Thyroid gland (tissue), 4 donors: Measurements from ENCODE around the gene CCDC86.

Source experiments
- POLR2A ChIP-seq, 2 donors: fragments of 450-650 bp; IDR thresholded peaks; one replicate each; pipeline ENCODE4 v1.6.1; 2017; ENCODE audit warnings: antibody characterized with exemption in 2 of 2, mild to moderate bottlenecking in 2 of 2, moderate library complexity in 1 of 2
- TF ChIP-seq, protein P1 (sequence below), 6 experiments: fragments of 200-600 bp in 3 of 6; fragments of 450-650 bp in 3 of 6; sonication (generic) in 3 of 6; IDR thresholded peaks; one replicate each; pipeline ENCODE4 v1.5.1; 2016 to 2019; ENCODE audit warnings: antibody characterized with exemption in 6 of 6, mild to moderate bottlenecking in 2 of 6, inconsistent platforms in 1 of 6, moderate library complexity in 1 of 6

DNA sequence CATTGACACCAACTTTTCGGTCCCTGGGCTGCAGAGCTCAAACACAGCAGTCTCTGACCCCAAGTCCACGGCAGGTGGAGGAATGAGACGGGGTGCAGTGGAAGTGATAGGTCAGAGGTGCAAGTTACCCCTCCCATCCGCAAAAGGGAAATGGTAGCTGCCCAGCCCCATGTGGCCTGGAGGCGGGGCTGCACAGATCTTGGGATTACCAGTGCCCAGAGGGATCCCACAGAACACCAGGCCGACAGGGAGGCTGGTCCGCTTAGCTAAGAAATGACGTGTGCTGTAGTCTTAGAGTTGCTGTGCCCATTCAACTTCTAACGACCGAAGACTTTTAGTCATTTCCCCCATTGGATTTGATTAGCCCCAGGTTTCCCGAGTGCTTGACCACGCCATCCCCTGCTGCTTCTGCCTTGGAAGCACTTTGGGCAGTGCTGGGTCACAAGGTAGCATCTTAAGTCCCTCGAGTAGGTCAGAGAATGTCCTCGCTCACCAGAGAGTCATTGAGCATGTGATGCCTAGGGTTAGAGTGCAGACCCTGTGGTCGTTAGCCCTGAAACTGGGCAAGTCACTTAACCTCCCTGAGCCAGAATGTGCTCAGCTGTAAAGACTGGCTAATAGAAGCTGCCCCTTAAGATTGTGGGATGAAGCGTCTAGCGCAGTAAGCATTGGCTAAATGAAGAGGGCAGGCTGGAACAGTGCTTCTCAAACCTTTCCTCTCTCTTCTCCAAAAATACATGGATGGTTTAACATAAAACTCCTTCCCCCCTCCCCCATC lies 9.6 kb downstream of the CCDC86 start:
- no peak for TF ChIP-seq POLR2A (IDR thresholded peaks at IDR 0.05)
- TF ChIP-seq, protein P1, sequence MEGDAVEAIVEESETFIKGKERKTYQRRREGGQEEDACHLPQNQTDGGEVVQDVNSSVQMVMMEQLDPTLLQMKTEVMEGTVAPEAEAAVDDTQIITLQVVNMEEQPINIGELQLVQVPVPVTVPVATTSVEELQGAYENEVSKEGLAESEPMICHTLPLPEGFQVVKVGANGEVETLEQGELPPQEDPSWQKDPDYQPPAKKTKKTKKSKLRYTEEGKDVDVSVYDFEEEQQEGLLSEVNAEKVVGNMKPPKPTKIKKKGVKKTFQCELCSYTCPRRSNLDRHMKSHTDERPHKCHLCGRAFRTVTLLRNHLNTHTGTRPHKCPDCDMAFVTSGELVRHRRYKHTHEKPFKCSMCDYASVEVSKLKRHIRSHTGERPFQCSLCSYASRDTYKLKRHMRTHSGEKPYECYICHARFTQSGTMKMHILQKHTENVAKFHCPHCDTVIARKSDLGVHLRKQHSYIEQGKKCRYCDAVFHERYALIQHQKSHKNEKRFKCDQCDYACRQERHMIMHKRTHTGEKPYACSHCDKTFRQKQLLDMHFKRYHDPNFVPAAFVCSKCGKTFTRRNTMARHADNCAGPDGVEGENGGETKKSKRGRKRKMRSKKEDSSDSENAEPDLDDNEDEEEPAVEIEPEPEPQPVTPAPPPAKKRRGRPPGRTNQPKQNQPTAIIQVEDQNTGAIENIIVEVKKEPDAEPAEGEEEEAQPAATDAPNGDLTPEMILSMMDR (IDR thresholded peaks at IDR 0.05): no peak
